Measurements from ENCODE around the gene RAPGEFL1.
"Not testable (repeated sequence)": the region's sequence is repeated elsewhere in the genome, so short reads cannot be mapped to it uniquely, and the experiment has no call there.

Gene RAPGEFL1, protein sequence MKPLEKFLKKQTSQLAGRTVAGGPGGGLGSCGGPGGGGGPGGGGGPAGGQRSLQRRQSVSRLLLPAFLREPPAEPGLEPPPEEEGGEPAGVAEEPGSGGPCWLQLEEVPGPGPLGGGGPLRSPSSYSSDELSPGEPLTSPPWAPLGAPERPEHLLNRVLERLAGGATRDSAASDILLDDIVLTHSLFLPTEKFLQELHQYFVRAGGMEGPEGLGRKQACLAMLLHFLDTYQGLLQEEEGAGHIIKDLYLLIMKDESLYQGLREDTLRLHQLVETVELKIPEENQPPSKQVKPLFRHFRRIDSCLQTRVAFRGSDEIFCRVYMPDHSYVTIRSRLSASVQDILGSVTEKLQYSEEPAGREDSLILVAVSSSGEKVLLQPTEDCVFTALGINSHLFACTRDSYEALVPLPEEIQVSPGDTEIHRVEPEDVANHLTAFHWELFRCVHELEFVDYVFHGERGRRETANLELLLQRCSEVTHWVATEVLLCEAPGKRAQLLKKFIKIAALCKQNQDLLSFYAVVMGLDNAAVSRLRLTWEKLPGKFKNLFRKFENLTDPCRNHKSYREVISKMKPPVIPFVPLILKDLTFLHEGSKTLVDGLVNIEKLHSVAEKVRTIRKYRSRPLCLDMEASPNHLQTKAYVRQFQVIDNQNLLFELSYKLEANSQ

DNA sequence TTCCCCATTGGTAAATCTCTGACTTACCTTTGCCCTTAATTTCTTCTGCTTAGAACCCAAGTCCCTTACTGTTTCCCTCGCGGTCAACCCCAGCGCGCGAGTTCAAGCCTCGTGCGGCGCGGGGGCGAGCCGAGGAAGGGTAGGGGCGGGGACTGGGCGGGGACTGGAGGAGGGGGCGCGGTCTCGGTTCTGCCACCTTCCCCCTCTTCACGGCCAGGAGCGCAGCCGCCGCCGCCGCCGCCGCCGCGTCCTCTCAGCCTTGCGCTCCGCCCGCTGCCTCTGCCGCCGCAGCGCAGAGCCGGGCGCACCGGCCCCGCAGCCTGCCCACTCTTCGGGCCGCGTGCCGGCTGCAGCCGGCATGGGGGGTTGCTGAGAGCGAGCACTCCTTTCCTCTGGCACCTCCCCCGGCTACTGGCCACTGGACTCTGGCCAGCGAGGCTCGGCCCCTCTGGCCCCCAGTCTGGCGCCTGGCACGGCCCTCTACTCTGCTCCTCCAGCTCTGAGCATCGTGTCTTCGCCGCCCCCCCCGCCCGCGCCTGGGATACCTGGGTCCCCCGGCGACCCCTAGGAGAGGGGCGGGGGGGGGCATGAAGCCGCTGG is at the start of gene RAPGEFL1:
TSS of gene RAPGEFL1 (plus strand) at position 196 of the 600 bp plus-strand sequence. CDS start at position 588, 392 bp downstream.
- DNase-seq: peak; percentile 85

DNA sequence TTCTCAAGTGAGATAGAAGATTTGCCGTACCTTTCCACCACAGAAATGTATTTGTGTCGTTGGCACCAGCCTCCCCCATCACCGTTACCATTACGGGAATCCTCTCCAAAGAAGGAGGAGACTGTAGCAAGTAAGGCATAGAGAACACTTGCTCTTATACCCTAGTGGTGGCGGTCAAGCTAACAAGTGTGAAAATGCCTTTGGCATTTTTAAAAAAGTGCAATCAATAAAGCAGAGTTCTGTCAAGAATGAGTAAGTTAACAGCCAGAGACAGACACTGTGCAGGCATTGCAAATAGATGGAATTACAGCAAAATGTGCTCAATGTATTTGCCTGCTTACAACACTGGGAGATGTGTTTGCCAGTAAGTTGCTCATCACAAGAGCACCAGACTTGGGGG is 47.8 kb upstream of the RAPGEFL1 start:
- no peak for DNase-seq

DNA sequence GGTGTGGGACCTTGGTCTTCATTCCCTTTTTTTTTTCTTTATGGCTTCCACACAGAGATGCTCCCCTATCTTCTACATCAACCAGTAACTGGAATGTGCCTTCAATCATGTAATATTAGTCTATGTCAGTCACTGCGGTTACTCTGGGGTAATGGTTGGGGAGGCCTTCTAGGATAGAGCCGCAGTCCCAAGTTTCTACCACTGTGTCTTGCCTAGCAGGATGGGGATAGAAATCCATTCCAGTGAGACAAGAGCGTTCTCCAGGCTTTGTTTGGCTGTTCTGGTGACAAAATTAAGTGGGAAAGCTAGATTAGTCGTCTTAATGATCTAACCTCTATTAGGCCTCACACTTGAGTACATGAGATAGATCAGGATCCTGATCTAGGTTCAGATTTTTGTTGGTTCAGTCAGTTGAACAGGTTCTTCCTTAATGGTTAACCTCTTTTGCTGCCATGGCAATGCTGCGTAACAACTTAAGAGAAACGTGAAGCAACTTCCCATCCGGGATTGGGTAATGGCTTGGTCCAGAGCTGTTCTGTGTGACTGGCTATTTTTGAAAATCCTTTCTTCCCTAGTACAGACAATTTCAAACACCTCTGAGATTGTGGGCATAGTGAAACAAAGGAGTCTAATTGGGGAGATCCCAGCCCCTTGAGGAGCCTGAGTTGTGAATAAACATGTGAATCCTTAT is 46.8 kb upstream of the RAPGEFL1 start:
- DNase-seq: no peak

DNA sequence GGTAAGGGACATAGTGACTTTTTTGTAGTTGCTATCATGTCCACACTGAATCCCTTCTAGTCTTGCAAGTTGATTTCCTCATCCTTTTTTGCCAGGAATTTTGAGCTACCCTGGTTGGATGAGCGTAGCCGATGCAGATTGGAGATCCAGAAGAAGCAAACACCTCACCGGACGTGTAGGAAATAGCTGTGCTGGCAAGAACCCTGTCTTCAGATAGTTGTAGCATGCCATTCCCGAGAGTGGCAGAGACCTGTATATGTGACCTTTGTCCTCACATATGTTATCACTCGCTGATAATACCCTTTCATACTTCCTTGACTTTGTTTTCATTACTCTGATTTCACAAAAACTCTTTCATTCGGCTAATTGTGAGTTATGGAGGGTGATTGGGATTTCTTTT is 43.1 kb upstream of the RAPGEFL1 start:
- no peak for DNase-seq

DNA sequence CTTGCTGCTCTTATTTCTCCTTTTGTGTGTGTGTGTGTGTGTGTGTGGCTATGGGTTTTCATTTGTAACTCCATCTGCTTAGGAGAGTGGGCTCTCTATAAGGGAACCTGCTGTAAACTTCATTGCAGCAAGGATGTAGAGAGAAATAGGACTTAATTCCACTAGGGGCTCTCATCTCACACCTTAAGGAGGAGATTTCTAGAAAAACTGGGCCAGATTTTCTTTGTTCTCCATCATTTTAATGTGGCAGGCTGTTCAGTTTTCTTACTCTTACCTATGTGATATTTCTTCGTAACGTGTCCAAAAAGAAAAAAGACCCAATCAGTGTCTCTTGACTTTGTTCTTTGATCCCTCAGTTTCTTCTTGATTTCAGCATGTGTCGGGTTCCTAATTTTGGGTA is 41.5 kb upstream of the RAPGEFL1 start:
- no peak for DNase-seq

DNA sequence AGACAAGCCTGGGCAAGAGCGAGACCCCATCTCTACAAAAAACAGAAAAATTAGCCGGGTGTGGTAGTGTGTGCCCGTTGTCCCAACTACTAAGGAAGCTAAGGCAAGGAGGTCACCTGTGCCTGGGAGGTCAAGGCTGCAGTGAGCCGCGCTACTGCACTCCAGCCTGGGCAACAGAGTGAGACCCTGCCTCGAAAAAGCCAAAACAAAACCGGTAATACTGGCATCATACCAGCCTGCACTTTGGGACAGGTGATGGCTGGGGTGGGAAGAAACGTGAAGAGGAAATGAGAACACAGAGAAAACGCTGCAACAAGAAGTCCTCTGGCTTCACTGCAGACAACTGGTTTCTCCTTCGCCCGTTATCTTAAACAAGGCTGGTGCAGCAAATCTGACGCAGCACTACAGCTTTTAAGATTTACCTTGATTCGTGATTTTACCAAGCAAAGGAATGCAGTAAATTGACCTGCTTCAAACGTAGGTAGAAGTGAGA is 37.7 kb upstream of the RAPGEFL1 start:
- DNase-seq: no peak

DNA sequence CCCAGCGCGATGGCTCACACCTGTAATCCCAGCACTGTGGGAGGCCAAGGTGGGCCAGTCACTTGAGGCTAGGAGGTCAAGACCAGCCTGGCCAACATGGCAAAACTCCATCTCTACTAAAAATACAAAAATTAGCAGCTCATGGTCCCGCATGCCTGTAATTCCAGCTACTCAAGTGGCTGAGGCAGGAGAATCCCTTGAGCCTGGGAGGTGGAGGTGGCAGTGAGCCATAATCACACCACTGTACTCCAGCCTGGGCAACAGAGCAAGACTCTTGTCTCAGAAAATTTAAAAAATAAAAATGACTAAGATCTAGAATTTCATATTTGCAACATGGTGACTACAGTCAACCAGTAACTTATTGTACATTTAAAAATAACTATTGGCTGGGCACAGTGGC is 34.1 kb upstream of the RAPGEFL1 start:
- not testable (repeated sequence) for DNase-seq

DNA sequence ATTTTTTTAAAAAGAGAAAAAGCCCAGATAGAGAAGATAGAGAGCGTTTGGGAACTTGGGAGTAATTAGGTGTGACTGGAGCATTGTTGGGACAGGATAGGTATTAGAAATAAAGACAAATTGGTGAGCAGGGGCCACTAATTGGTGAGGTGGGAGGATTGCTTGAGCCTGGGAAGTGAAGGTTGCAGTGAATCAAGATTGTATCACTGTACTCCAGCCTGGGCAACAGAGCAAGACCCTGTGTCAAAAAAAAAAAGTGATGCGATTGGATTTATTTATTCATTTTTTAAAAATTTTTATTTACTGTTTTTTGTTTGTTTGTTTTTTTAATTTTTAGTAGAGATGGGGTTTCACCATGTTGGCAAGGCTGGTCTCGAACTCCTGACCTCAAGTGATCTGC is 31.8 kb upstream of the RAPGEFL1 start:
- no peak for DNase-seq

DNA sequence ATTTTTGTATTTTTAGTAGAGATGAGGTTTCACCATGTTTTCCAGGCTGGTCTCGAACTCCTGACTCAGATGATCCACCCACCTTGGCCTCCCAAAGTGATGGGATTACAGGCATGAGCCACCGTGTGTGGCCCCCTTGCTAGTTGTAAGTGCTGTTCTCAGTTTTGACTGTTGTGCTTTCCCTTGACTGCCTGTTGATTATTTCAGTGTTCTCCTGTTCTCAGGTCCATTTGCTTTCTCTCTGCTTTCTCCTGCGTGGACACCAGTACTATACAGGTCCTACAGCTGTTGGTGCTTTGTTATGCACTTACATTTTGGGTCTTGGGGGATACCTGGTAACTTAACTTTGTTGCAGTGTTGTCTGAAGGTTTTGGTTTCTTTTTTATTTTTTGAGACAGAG is 28.7 kb upstream of the RAPGEFL1 start:
- DNase-seq: no peak

DNA sequence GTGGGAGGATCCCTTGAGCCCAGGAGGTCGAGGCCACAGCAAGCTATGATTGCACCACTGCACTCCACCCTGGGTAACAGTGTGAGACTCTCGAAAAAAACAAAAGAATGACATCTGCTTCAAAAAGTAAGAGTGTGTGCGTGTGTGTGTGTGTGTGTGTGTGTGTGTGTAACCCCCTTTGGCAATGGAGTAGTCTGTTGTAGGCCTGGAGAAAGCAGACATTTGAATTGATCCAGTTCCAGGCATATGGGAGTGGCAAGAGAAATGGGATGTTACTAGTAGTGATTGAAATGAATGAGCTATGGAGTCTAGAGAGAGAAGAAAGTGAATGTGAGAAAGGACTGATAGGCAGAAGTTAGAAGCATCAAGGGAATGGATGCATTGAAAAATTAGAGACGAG is 27.0 kb upstream of the RAPGEFL1 start:
- DNase-seq: no peak

DNA sequence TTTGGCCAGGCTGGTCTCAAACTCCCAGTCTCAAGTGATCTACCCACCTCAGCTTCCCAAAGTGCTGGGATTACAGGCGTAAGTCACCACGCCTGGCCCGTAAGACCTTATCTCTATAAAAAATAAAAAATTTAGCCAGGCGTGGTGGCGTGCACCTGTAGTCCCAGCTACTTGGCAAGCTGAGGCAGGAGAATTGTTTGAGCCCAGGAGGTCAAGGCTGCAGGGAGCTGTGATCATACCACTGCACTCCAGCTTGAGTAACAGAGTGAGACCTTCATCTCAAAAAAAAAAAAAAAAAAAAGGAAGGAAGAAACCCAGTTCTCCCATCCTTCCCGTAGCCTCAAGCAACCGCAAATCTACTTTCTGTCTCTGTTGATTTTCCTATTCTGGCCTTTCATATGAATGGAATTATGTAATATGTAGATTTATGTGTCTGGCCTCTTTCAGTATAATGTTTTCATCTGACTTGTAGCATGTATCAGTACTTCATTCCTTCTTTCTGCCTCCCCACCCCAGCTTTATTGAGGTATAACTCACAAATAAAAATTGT is 25.8 kb upstream of the RAPGEFL1 start:
- no peak for DNase-seq

DNA sequence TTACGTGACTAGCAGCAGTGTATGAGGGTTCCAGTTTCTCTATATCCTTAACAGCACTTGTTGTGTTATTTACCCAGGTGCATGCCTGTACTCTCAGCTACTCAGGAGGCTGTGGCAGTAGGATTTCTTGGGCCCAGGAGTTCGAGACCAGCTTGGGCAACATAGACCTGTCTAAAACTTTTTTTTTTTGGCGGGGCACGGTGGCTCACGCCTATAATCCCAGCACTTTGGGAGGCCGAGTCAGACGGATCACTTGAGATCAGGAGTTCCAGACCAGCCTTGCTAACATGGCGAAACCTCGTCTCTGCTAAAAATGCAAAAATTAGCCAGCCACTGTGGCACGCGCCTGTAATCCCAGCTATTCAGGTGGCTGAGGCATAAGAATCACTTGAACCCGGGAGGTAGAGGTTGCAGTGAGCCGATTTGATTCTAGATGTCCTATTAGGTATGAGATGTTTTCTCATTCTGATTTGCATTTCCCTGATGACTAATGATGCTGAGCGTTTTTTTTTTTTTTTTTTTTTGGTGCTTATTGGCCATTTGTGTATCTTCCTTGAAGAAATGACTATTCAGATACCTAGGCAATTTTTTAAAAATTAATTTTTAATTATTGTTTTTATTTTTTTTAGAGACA is 23.6 kb upstream of the RAPGEFL1 start:
- DNase-seq: no peak

DNA sequence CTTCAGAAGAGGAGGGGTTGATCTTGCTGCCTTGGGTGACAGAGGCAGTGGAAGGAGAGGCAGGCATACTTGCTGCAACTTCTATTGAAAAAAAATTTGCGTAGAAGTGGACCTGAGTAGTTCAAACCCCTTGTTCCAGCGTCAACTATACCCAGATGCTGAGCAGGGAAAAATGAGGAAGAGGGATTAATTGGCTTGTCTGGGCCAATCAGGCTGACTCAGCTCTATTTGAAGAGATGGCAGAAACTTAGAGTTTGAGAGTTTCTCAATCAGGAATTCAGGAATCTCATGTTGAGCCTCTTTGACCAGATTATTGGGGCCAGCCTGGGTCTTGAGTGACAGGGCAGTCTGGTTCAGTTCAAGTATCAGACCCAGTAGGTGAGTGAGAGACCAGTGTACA is 19.3 kb upstream of the RAPGEFL1 start:
- DNase-seq: no peak

DNA sequence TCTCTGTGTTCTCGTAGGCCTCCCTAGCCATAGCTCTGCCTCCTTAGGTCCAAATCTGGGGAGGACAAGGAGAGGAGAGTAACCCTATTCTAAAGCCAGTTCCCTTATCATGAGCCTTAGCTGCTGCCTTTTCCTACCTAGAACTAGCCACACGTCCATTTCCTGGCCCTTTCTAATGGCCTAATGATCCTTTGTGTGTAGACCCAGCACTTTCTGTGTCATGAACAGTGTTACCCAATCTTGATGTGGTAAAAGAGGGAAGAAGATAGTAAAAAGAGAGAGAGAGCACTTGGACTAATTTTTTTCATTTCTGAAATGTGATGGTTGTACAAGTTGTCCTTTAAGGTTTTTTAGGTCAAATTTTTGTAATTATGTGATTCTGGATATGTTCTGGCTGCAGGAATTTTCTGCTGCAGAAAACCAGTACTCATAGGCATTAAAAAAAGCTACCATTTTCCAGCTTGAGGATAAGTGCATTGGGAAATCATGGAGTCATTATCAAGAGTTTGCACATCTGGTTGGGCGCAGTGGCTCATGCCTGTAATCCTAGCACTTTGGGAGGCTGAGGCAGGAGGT is 18.7 kb upstream of the RAPGEFL1 start:
- no peak for DNase-seq

DNA sequence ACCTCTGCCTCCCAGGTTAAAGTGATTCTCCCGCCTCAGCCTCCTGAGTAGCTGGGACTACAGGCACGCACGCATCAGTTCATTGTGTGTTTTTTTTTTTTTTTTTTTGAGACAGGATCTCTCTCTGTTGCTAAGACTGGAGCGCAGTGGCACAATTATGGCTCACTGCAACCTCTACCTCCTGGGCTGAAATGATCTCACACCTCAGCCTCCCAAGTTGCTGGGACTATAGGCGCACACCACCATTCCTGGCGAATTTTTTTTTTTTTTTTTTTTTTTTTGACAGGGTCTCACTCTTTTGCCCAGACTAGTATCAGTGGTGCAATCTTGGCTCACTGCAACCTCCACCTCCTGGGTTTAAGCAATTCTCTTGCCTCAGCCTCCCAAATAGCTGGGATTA is 17.8 kb upstream of the RAPGEFL1 start:
- DNase-seq: no peak

DNA sequence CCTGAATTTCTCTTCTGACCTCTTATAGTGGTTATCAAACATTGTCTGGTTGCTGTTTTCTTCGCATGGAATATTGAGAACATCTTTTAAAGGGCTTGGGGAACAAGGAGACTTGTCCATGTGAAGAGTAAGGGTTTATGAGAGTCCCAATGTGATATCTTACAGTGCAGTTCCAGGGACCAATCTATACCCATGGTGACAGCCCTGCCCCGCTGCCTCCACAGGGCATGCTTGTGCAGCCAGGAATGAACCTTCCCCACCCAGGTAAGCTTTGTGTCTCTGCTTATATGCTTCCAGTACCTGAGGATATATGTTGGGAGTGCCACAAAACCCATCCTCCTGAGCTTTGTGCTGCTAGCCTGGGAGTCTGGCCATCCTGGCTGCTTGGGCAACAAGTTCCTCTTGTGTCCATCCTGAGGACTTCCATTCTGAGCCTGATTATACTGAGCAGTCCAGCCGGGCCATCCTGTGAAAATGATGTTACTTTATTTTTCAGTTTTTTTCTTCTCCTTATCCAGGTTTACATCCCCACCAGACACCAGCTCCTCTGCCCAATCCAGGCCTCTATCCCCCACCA is 9.5 kb upstream of the RAPGEFL1 start:
- DNase-seq: no peak

DNA sequence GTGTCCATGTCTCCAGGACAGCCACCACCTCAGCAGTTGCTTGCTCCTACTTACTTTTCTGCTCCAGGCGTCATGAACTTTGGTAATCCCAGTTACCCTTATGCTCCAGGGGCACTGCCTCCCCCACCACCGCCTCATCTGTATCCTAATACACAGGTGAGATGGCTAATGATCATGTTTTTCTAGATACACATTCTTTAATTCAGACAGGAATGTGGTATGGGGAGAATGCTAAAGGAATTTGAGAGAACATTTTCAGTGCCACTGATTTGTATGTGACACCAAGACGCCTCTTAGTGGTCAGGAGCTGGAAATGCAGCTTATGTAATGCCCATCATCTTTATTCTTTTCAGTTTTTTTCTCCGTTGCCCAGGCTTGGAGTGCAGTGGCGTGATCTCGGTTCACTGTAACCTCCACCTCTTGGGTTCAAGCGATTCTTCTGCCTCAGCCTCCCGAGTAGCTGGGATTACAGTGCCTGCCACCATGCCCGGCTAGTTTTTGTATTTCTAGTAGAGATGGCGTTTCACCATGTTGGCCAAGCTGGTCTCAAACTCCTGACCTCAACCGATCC is 8.9 kb upstream of the RAPGEFL1 start:
- no peak for DNase-seq

DNA sequence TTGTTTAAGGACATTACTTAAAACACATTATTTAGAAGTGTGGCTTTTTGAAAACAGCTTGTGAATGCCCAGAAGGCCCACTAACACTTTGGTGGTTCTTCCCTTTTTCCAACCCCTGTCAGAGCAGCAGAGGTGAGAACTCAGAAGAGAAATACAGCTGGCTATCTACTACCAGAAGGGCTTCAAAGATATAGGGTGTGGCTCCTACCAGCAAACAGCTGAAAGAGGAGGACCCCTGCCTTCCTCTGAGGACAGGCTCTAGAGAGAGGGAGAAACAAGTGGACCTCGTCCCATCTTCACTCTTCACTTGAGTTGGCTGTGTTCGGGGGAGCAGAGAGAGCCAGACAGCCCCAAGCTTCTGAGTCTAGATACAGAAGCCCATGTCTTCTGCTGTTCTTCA is 6.9 kb upstream of the RAPGEFL1 start:
- DNase-seq: no peak

DNA sequence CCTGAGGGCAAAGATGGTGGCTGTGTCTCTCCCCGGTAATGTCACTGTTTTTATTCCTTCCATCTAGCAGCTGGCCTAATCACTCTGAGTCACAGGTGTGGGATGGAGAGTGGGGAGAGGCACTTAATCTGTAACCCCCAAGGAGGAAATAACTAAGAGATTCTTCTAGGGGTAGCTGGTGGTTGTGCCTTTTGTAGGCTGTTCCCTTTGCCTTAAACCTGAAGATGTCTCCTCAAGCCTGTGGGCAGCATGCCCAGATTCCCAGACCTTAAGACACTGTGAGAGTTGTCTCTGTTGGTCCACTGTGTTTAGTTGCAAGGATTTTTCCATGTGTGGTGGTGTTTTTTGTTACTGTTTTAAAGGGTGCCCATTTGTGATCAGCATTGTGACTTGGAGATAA is 5.5 kb upstream of the RAPGEFL1 start:
- DNase-seq: no peak

DNA sequence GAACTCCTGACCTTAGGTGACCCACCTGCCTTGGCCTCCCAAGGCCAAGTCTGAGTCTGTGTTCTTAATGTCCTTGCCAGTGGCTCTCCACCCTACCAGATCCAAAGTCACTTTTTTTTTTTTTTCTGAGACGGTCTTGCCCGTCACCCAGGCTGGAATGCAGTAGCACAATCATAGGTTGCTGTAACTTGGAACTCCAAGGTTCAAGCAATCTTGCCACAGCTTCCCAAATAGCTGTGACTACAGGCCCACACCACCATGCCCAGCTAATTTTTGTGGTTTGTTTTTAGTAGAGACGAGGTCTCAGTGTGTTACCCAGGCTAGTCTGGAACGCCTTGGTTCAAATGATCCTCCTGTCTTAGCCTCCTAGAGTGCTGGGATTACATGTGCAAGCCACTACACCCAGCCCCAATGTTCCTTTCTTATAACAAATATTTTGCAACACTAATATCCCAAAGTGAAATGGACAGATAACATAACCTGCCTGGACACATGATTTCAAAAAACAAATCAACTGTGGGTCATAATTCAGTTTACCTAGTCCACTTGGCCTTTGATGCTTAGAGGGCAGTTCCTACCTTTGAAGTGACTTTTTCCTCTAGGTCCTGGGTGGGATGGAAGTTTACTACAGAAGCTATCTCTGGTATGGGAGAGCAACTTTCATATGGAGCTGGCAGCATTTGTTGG is 4.0 kb upstream of the RAPGEFL1 start:
- no peak for DNase-seq

DNA sequence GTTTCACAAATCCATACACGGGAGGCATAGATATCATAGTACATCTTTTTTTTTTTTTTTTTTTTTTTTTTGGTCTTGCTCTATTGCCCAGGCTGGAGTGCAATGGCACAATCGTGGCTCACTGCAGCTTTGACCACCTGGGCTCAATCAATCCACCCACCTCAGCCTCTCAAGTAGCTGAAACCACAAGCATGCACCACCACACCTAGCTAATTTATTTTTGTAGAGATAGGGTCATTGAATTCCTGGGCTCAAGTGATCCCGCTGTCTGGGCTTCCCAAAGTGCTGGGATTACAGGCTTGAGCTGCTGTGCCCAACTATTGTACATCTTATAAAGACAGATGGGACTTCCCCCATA is 3.5 kb upstream of the RAPGEFL1 start:
- DNase-seq: no peak
